Measurements from ENCODE around the gene NARS2.
"Not testable (repeated sequence)": the region's sequence is repeated elsewhere in the genome, so short reads cannot be mapped to it uniquely, and the experiment has no call there.

The NARS2 gene

GRCh38 chr11:78567209-78567608 lies 7.5 kb downstream of the NARS2 start:
- H3K4me3 ChIP-seq (ENCODE audit: low read depth, low read length, poor library complexity, severe bottlenecking) = no peak overlapping the region
- H3K79me2 ChIP-seq (ENCODE audit: insufficient read depth, low read length) = no peaks in the 10 kb centered on the region
- no peaks in the 10 kb centered on the region for H3K9me3 ChIP-seq (ENCODE audit: low read length)
- H3K27me3 ChIP-seq (ENCODE audit: insufficient read depth, low read length) = no peaks in the 10 kb centered on the region
- no peaks in the 10 kb centered on the region for H4K20me1 ChIP-seq (ENCODE audit: insufficient read depth, low read length)
- no peak overlapping the region for H3K27ac ChIP-seq (ENCODE audit: low read depth, low read length, poor library complexity, severe bottlenecking)
- H3K4me1 ChIP-seq (ENCODE audit: insufficient read depth, low read length, severe bottlenecking) = peaks cover 19% of the 10 kb centered on the region
- H2AFZ ChIP-seq (ENCODE audit: low read length) = no peak overlapping the region
- H3K9me2 ChIP-seq (ENCODE audit: low read depth, low read length) = no peaks in the 10 kb centered on the region
- peaks cover 57% of the 10 kb centered on the region; the same call in 1 of the 2 replicates for H3K36me3 ChIP-seq (ENCODE audit: insufficient read depth, low read length)
- no peaks in the 10 kb centered on the region for H3F3A ChIP-seq (ENCODE audit: insufficient read depth, low read length)
- no peak for TF ChIP-seq EZH2 (IDR thresholded peaks at IDR 0.05; ENCODE audit: borderline replicate concordance, low read length)
- no peak for TF ChIP-seq CTCF (IDR thresholded peaks at IDR 0.05; ENCODE audit: low read length)
- H3K4me2 ChIP-seq (ENCODE audit: low read length) = no peak overlapping the region
- H3K9ac ChIP-seq (ENCODE audit: low read length) = no peak overlapping the region

- H3K9me3 ChIP-seq (ENCODE audit: low read length) = no peaks in the 10 kb centered on the region
- peaks cover 31% of the 10 kb centered on the region for H3K4me1 ChIP-seq (ENCODE audit: insufficient read depth, low read length, severe bottlenecking)
- H3K9ac ChIP-seq (ENCODE audit: low read length) = no peak overlapping the region
- TF ChIP-seq EZH2 (IDR thresholded peaks at IDR 0.05; ENCODE audit: borderline replicate concordance, low read length) (no peak), CTCF (IDR thresholded peaks at IDR 0.05; ENCODE audit: low read length) (peak; percentile 79)
- H4K20me1 ChIP-seq (ENCODE audit: insufficient read depth, low read length) = no peaks in the 10 kb centered on the region
- H3K27me3 ChIP-seq (ENCODE audit: insufficient read depth, low read length) = no peaks in the 10 kb centered on the region
- no peak overlapping the region for H3K27ac ChIP-seq (ENCODE audit: low read depth, low read length, poor library complexity, severe bottlenecking)
- H3F3A ChIP-seq (ENCODE audit: insufficient read depth, low read length) = no peaks in the 10 kb centered on the region
- H3K9me2 ChIP-seq (ENCODE audit: low read depth, low read length) = no peaks in the 10 kb centered on the region
- H2AFZ ChIP-seq (ENCODE audit: low read length) = no peak overlapping the region
- H3K79me2 ChIP-seq (ENCODE audit: insufficient read depth, low read length) = no peaks in the 10 kb centered on the region
- H3K4me3 ChIP-seq (ENCODE audit: low read depth, low read length, poor library complexity, severe bottlenecking) = no peak overlapping the region
- no peak overlapping the region for H3K4me2 ChIP-seq (ENCODE audit: low read length)
- H3K36me3 ChIP-seq (ENCODE audit: insufficient read depth, low read length) = peaks cover 49% of the 10 kb centered on the region; the same call in 1 of the 2 replicates
These were observed 9.9 kb downstream of the NARS2 start for GRCh38 chr11:78564490-78565467.

GRCh38 chr11:78564037-78564436 lies 10.6 kb downstream of the NARS2 start:
- H3K9me3 ChIP-seq (ENCODE audit: low read length); H3F3A ChIP-seq (ENCODE audit: insufficient read depth, low read length); H3K79me2 ChIP-seq (ENCODE audit: insufficient read depth, low read length); H3K27ac ChIP-seq (ENCODE audit: low read depth, low read length, poor library complexity, severe bottlenecking); H3K9ac ChIP-seq (ENCODE audit: low read length); H2AFZ ChIP-seq (ENCODE audit: low read length); H3K4me3 ChIP-seq (ENCODE audit: low read depth, low read length, poor library complexity, severe bottlenecking); H3K9me2 ChIP-seq (ENCODE audit: low read depth, low read length); H3K4me2 ChIP-seq (ENCODE audit: low read length); H3K27me3 ChIP-seq (ENCODE audit: insufficient read depth, low read length); H4K20me1 ChIP-seq (ENCODE audit: insufficient read depth, low read length): not testable (repeated sequence)
- Histone ChIP-seq H3K36me3 (ENCODE audit: insufficient read depth, low read length) (peaks cover 49% of the 10 kb centered on the region; the same call in 1 of the 2 replicates), H3K4me1 (ENCODE audit: insufficient read depth, low read length, severe bottlenecking) (peaks cover 31% of the 10 kb centered on the region)

- not testable (repeated sequence) for H3F3A ChIP-seq (ENCODE audit: insufficient read depth, low read length); H4K20me1 ChIP-seq (ENCODE audit: insufficient read depth, low read length); H2AFZ ChIP-seq (ENCODE audit: low read length); H3K27me3 ChIP-seq (ENCODE audit: insufficient read depth, low read length); H3K4me3 ChIP-seq (ENCODE audit: low read depth, low read length, poor library complexity, severe bottlenecking); H3K9ac ChIP-seq (ENCODE audit: low read length); H3K9me2 ChIP-seq (ENCODE audit: low read depth, low read length); H3K4me2 ChIP-seq (ENCODE audit: low read length); H3K79me2 ChIP-seq (ENCODE audit: insufficient read depth, low read length); H3K27ac ChIP-seq (ENCODE audit: low read depth, low read length, poor library complexity, severe bottlenecking); H3K9me3 ChIP-seq (ENCODE audit: low read length)
- Histone ChIP-seq H3K4me1 (ENCODE audit: insufficient read depth, low read length, severe bottlenecking) (peaks cover 26% of the 10 kb centered on the region), H3K36me3 (ENCODE audit: insufficient read depth, low read length) (peaks cover 43% of the 10 kb centered on the region; the same call in 1 of the 2 replicates)
These were observed 11.6 kb downstream of the NARS2 start for GRCh38 chr11:78563090-78563489.
